LNCAP (cell line): ENCODE results near the gene DDAH2.

ENCODE experiments used
- TF ChIP-seq, protein P1 (sequence below): fragments of 450-650 bp; IDR thresholded peaks from 2 replicates; pipeline ENCODE4 v1.5.1; 2017; ENCODE audit warnings: mild to moderate bottlenecking

DDAH2 gene

DNA sequence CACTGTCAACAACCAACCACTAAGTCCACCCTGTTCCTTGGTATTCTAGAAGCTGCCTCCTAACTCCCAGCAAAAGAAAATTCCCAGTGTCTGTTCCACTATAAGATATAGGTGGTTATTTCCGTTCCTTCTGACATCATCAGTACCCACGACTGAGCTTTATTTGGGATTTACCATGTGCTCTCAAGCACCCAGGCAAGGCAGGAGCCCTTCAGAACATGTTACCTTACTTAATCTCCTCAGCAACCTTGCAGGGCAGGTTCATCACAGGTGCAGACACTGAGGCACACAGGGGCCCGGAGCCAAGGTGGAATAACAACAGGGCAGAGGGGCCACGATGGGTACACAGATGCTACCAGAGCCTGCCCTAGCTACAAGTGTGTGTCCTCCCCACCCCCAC is 36.7 kb downstream of the DDAH2 start:
- TF ChIP-seq, protein P1, sequence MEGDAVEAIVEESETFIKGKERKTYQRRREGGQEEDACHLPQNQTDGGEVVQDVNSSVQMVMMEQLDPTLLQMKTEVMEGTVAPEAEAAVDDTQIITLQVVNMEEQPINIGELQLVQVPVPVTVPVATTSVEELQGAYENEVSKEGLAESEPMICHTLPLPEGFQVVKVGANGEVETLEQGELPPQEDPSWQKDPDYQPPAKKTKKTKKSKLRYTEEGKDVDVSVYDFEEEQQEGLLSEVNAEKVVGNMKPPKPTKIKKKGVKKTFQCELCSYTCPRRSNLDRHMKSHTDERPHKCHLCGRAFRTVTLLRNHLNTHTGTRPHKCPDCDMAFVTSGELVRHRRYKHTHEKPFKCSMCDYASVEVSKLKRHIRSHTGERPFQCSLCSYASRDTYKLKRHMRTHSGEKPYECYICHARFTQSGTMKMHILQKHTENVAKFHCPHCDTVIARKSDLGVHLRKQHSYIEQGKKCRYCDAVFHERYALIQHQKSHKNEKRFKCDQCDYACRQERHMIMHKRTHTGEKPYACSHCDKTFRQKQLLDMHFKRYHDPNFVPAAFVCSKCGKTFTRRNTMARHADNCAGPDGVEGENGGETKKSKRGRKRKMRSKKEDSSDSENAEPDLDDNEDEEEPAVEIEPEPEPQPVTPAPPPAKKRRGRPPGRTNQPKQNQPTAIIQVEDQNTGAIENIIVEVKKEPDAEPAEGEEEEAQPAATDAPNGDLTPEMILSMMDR: no peak

DNA sequence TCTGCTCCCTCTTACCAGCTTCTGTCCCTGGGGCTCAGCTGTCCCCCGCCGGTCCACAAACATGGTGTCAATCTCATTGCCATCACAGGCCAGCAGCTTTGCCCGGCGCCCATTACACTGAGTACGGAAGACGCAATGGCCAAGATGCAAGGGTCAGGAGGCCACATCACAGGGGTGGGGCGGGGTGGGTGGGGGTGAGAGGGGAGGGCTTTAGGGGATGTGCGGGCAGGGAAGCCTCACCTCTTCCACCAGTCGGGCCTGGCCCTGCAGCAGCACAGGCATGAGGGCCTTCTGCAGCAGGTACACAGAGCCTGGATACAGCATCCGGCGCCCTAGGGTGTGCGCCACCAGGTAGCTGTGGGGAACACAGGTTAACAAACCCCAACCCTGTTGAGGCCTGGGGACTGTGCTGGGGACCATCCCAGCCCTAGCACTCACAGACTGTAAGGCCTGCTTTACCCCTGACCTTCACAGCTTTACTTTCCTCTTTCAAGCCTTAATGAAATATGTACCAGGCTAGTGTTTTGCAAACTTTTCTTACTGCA is 37.5 kb downstream of the DDAH2 start:
- TF ChIP-seq, protein P1: no peak

DNA sequence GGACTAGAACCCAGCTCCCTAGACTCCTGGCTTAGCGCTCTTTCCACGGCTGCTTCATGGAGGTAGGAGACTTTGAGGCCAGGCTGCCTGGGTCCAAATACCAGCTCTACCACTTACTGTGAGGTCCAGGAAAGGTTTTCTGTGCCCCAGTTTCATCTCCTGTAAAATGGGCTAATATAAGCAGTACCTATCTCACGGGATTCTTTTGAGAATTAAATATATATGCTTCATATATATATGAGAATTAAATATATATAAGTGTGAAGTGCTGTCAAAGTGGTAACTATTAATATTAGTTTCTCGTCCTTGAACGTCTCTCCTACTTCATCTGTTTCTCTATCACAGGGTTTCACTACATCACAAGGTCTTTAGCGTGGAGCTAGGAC is 38.0 kb downstream of the DDAH2 start:
- TF ChIP-seq, protein P1: no peak

DNA sequence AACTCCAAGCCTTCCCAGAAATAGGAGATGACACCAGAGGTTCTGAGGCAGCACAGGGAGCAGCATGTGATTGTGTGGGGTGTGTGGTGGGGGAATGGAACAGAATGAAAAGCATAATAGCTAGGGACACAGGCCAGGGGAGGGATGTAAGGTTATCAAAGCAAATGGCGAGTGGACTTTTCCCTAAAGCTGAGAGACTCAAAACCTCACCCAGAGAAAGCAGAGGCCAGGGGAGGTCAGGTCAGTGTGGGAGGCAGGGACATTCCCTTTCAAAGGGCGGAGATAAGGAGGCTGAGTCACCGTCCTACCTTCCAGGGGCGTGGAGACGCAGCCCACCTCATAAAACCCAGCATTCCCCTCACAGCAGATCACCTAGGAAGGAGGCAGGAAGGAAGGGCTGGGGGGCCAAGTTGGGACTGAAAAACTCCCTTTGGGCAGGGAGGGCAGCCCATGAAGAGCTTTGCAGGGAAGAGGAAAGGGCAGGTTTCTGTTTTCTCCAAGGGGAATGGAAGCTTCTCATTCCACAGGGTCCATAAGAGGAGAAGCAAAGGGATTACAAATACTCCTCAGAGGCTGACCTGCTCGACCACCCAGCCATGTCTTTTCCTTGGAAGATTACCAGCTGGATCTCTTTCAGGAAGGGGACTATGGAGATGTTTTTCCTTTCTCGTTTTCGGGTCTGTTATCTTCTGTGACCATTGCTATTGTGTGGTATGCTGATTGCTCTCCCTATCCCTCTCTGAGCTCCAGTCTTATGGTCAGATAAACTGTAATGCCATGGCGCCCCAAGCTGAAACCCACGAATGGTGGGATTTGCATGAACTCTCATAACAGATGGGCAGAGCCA is 38.6 kb downstream of the DDAH2 start:
- TF ChIP-seq, protein P1: no peak

DNA sequence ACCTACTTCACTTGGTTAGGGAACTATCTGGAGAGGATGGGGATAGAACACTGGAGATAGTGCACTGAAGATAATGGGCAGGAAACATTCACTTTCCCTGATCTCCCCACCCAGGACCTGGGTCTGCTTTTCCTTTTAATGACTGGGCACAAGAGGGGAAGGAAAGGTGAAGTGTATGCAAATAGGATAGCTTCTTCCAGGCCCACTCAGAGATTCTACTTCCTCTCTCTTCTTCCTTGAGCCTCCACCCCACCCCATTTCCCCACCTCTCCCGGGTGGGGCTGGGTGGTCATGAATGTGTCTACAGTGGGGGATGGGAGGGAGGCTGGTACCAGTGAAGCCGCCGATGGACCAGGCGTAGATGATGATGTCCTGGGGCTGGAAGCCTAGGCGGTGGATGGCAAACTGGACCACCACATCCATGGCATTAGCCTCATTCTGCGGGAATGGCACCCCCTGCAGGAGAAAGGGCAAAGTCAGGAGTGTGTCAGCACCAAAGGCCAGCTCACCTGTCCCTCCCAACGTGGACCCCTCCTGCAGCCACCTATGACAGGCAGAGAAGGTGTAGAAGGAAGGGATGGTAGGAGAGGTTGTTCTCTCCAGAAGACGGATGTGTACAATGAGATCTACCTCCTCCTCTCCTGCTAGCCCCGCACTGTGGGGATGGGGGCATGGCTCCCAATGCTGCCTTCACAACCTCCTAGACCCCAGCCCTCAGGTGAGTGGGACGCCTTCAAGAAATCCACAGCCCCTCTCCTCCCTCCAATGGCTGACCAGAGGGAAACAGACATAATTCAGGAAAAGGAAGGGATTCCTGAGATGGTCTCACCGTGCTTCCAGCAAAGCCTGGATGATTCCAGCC is 39.6 kb downstream of the DDAH2 start:
- TF ChIP-seq, protein P1: peak; percentile 36

DNA sequence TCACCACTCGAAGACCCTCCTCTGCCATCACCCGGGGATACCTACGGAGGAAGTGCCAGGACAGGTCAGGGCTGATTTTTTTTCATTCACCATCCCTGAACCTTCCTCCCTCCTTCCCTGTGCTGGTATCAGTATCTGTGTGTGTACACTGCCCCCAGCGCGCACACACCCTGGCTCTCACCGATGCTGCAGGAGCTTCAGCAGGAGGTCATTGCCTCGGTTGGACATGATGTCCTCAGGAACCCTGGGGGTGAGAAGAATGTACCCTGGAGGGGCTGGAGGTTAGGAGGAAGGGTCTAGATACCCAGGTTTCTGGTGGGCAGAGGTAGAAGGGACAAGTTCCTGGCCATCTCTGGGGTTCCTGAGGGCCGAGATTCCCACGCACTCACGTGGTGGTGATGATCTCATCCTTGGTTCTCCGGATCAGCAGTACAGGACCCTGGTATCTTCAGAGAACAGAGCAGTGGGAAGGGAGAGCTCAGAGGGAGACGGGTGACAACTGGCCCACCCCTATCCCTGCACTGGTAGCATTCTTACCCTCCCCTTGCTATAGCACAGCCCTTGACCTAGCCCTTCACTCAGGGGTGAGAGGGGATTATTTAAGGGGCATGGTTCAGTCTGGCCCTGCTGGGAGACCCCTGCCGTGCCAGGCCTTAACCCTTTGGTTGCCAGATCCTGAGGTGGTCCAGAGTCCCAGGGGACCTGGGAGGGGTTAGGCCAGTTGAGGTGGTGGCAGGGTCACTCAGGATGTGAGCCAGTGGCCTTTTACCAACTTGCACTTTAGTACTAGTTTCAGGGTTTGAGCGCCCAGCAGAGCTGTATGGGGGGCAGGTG is 41.0 kb downstream of the DDAH2 start:
- TF ChIP-seq, protein P1: no peak

DNA sequence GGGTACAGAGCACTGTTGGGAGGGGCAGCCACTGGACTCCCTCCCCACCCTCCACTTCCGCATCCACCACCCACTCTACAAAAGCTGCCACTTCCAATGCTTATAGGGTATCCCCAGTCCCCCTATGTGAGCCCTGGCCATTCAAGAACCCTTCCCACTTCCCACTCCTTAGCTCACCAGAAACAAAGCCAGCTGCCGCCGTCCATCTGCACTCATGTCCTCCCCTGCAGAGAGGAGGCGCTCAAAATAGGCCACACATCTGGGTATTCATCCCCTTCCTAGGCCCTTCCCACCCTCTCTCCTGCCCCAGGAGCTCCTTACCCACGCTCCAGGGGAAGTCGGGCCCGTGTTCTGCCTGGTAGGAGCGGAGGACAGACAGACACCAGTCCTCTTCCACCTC is 41.8 kb downstream of the DDAH2 start:
- TF ChIP-seq, protein P1: no peak
